NCI-H510A (cell line): ENCODE results near the gene DIDO1.
A peak's percentile ranks its signal among the peaks of the same experiment; 100 is the strongest.

Experiments
- DNase-seq: peaks from one replicate; lab custom pipeline; 2025; lab: John Stamatoyannopoulos, UW

The DIDO1 gene

GRCh38 chr20:62926229-62927127 is at the start of gene DIDO1:
Gene DIDO1 (minus strand): TSS chr20:62926505.
- peak; percentile 83 for DNase-seq

GRCh38 chr20:62975251-62975760 is 49.0 kb upstream of the DIDO1 start:
- DNase-seq = no peak

- DNase-seq = no peak
These were observed 46.8 kb upstream of the DIDO1 start for GRCh38 chr20:62972845-62973745.

DNA sequence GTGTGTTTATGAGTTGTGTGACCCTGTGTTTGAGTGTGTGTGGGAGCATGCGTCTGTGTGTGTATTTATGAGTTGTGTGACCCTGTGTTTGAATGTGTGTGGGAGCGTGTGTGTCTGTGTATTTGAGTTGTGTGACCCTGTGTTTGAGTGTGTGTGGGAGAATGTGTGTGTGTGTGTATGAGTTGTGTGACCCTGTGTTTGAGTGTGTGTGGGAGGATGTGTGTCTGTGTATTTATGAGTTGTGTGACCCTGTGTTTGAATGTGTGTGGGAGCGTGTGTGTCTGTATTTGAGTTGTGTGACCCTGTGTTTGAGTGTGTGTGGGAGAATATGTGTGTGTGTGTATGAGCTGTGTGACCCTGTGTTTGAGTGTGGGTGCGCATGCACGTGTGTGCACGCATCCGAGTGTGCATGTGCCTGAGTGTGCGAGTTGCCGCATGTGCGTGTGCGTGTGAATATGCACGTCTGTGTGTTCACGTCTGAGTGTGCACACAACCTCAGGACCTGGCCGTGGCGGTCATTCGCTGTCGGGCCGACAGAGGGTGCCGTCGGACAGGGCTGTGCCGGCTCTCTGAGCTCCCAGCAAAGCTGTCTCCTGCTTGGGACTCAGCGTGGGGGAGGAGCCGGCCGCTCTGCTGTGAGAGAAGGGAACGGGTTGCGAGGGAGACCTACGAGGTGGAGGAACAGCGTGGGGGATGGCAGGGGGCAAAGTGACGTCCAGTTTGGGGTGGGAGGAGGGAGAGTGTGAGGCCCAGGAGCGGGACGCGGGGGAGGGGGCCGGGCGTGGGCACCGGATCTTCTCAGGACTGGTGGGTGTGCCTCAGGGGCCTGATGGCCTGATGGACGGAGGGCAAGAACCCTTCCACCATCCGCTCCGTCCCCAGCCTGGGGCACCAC is 45.9 kb upstream of the DIDO1 start:
- DNase-seq = peak; percentile 66

DNA sequence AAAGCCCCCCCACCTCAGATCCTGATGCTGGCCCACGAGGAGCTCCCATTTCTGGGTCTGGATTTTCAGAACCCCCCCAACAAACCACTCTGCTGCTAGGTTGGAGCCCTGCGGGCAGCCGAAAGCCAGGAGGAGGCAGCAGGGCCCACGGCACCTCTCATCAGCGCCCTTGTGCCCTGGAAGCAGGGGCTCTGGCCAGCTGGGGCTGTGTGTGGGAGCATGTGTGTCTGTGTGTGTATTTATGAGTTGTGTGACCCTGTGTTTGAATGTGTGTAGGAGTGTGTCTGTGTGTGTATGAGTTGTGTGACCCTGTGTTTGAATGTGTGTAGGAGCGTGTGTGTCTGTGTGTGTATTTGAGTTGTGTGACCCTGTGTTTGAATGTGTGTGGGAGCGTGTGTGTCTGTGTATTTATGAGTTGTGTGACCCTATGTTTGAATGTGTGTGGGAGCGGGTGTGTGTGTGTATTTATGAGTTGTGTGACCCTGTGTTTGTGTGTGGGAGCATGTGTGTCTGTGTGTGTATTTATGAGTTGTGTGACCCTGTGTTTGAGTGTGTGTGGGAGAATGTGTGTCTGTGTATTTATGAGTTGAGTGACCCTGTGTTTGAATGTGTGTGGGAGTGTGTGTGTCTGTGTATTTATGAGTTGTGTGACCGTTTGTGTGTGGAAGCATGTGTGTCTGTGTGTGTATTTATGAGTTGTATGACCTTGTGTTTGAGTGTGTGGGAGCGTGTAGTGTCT is 45.1 kb upstream of the DIDO1 start:
- no peak for DNase-seq

GRCh38 chr20:62970307-62971210 is 44.3 kb upstream of the DIDO1 start:
- no peak for DNase-seq

DNA sequence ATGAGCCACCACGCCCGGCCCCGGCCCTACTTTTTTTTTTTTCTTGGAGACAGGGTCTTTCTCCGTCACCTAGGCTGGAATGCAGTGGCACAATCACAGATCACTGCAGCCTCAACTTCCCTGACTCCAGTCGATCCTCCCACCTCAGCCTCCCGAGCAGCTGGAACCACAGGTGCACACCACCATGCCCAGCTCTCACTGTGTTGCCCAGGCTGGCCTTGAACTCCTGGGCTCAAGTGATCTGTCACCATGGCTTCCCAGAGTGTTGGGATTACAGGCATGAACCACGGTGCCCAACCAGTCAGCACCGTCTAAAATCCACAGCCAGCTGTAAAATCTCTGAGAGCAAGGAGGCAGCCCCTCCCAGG is 43.6 kb upstream of the DIDO1 start:
- no peak for DNase-seq

DNA sequence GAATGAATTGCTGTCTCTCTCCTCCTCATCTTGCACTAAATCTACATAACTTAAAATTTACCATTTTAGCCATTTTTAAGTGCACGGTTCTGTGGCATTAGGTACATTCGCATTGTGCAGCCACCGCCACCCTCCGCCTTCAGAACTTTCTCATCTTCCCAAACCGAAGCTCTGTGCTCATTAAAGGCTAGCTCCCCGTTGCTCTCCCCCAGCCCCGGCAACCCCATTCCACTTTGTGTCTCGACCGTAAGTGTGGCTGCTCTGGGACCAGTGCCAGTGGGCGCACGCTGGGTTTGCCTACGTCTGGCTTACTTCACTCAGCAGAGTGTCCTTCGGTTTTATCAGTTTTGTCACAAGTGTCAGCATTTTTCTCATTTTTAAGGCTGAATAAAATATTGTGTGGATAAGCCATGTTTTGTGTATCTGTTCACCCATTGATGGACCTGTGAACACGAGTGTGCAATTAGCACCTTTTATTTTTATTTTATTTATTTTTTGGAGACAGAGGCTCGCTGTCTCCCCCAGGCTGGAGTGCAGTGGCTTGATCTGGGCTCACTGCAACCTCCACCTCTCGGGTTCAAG is 43.0 kb upstream of the DIDO1 start:
- DNase-seq = no peak

DNA sequence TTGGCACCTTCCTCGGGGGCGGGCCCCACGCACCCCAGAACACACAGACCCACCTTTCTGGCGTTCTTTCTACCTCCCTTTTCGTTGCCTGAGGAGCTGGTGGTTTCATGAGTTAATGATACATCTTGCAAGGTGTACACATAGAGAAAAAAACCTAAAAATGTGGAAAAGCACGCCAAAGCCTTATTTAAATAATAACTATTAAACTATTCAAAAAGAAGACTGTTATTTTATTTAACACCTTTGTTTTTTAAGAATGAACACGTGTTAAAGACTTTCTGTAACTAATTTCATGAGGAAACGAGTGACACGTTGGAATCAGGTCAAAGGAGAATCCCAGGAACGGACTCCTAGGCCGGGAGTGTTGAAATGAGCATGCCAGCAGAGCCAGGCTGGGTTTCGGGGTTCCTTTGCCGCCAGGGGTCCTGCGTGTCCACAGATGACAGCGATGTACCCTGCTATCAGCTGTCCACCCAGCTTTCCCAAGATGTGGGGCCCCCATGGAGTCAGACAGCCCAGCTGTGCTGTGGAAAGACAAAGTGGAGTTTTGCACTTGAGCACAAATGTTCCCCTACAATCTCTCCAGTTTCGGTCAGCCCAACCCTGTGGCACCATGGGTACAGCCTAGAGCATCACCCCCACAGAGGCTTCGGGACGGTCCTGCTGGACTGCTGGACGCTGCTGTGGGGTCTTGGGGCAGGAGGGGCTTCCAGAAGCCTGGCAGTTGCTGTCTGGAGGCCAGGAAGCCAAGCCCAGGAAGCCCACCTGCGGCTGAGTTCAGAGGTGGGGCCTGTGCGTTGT is 42.3 kb upstream of the DIDO1 start:
- DNase-seq = no peak

- no peak for DNase-seq
These were observed 41.5 kb upstream of the DIDO1 start for GRCh38 chr20:62967628-62968351.

DNA sequence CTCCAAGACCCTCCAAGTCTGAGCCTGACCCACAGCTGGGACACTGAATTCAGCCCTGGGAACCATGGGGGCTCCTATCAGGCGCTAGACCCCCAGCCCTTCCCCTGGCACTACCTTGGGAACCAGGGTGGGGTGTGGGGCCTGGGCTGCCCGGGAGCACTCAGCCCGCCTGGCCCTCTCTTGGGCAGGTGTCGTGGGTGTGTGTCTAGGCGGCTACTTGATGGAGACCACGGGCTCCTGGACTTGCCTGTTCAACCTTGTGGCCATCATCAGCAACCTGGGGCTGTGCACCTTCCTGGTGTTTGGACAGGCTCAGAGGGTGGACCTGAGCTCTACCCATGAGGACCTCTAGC is 40.8 kb upstream of the DIDO1 start:
- no peak for DNase-seq

DNA sequence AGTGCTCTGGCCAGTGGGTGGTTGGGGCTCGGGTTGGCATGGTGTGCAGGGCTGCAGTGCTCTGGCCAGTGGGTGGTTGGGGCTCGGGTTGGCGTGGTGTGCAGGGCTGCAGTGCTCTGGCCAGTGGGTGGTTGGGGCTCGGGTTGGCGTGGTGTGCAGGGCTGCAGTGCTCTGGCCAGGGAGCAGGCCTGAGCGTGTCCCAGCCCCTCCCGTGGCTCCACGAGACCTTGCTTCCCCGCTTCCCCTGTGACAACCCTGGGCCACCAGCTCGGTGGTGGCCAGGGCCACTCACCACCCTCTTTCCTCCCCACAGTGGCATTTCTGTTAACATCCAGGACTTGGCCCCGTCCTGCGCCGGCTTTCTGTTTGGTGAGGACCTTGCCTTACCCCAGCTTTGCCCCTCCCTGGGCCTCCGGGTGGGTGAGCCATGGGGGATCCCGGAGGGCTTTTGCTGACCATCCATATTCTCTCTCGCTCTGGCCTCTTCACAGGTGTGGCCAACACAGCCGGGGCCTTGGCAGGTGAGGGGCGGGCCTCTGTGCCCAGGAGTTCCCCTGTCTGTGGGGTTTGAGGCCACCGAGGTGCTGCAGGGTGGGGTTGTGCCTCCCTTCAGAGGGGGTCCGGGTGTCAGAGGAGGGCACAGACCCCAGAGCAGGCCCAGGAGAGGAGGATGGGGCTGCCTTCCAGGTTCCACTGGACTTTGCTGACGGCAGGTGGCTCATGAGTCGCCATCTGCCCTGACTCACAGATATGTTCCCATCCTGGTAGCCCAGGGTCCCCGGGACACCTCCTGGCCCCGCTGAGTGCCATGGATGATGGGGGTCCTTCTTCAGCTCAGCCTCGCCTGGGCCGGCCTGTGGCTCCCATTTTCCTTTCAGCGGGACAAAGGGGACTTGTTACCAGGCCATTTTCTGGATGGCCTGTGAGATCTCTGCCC is 40.2 kb upstream of the DIDO1 start:
- no peak for DNase-seq

DNA sequence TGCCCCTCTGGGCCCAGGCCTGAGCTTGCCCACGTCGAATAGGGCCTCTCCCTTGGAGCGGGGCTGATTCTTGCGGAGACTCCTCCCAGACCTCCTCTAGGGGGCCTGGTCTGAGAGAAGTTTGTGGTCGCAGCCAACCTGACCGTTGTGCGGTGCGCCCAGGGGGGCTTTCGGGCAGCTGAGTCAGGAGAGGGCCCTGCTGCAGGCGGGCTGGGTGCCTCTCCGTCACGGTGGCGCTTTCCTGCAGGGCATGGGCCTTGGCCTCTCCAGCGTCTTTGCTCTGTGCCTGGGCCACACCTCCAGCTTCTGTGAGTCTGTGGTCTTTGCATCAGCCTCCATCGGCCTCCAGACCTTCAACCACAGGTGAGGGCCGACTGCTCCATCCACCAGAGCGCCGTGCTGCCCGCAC is 39.1 kb upstream of the DIDO1 start:
- DNase-seq = no peak

DNA sequence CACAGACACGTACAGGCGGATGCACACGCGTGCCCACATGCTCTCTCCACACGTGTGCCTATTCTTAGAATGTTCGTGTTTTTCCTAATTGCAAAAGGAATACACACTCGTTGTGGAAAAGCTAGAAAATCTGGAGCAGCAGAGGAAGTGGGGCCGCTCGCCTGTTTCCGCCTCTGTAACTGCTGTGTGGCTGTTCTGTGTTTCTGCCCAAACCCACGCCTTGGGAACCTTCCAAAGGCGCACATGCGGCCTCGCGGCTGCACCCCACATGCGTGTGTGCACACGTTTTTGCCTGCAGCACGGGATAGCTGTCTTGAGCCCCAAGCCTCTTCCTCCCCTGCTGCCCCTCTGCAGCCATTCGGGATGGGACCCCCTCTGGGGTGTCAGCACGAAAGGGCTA is 38.4 kb upstream of the DIDO1 start:
- DNase-seq = no peak

- no peak for DNase-seq
These were observed 37.5 kb upstream of the DIDO1 start for GRCh38 chr20:62963614-62964397.
